ENCODE measurements around the gene H1-8.
A peak's percentile ranks its signal among the peaks of the same experiment; 100 is the strongest.
"Not testable (repeated sequence)": the region's sequence is repeated elsewhere in the genome, so short reads cannot be mapped to it uniquely, and the experiment has no call there.

H1-8 gene, protein sequence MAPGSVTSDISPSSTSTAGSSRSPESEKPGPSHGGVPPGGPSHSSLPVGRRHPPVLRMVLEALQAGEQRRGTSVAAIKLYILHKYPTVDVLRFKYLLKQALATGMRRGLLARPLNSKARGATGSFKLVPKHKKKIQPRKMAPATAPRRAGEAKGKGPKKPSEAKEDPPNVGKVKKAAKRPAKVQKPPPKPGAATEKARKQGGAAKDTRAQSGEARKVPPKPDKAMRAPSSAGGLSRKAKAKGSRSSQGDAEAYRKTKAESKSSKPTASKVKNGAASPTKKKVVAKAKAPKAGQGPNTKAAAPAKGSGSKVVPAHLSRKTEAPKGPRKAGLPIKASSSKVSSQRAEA

DNA sequence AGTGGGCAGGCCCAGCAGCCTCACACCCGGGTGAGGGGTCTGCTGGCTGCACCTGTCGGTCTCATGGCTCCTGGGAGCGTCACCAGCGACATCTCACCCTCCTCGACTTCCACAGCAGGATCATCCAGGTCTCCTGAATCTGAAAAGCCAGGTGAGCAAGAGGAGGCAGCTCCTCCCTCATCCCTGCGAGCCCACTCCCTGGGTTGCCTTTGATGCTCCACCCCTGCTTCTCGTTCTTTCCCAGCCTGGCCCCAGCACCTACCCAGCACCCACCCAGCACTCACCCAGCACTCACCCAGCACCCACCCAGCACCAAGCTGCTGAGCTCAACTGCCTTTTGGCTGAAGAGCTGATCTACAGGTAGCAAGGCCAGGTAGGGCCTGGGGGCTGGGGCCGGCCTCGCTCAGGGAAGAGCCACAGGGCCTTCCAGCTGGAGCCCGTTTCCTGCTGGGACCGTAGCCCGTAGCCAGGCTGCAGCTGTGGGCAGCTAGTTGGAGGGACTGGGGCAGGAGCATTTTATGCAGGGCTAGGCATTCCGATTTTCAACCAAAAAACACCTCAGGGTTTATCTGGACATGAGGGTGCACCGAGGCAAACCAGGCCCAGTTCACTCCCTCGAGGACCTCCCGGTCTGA, at the start of gene H1-8:
Gene H1-8 (plus strand): TSS at position 20 of the 635 bp plus-strand sequence. CDS start 44 bp downstream, at position 64.
- no peak for DNase-seq

DNA sequence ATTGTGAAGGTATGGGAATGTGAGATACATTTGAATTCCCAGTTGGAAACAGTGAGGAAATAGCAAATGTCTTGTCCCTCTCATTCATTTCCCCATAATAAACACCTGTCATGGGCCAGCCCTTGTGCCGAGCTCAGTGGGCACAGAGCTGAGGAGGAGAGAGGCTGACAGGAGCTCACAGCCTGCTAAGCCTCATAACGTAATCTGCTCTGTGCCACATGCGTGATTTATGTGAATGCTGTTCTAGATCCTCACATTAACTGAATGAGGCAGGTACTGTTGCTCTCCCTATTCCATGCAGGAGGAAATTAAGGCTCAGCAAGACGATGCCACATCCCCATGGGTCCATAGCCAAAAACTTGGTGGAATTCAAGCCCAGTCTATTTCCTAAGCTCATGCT, 49.8 kb upstream of the H1-8 start:
- no peak for DNase-seq

DNA sequence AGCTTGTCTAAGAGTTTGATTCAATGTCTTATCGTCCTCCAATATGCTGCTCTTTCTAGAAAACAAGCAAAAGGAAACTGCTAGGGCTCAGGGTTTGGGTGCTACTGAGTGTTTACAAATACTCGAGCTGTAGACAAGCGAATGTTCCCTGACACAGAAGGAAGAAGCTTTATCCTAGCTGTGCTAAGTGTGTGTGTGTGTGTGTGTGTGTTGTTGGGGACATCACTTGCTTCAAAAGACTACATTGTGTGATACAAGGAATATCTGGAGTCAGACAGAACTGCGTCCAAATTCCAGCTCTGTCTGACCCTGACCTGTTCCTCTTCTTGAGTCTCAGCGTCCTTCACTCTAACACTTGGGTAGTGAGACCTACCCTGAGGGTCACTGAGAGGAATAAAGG, 48.5 kb upstream of the H1-8 start:
- DNase-seq: not testable (repeated sequence)

DNA sequence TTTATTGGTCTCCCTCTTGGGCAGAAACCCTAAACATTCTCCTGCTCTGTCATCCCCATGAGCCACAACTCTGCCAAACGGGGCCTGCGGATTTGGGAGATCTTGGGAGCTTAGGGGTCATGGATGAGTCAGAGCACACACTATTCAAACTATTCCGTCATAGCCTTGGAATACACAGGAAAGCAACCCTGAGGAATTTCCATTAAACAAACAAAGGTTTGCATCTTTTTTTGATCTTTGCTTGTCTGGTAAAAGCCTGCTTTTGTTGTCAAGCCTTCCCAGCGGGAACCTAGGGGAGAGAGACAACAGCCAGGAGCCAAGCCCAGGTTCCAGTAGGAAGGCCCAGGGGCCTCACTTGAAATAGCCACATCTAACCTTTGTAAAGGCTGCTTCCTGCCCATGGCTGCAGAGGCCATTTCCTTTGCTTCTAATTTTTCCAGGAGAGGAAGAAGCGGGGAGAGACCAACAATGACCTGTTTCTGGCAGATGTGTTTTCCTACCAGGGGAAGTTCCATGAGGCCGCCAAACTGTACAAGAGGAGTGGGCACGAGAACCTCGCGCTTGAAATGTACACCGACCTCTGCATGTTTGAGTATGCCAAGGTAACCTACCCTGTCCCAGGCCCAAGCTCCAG, 47.9 kb upstream of the H1-8 start:
- not testable (repeated sequence) for DNase-seq

DNA sequence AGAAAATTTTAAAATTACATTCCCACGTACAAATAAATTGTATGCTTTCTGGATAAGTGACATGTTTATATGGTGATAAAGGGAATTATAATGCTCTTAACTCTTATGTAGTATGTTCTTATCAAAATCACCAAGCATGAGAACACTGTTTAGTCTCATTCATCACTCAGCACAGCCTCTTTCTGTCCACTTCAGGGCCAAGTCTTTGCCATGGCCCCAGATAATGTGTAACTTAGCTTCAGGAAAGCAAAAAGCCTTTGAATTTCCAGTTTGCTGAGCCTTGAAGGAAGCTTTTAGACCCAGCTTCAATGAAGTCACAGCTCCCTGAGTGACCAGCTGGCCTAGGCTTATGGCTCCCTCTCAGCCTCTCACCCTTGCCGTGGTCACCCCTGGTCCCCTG, 45.1 kb upstream of the H1-8 start:
- not testable (repeated sequence) for DNase-seq

DNA sequence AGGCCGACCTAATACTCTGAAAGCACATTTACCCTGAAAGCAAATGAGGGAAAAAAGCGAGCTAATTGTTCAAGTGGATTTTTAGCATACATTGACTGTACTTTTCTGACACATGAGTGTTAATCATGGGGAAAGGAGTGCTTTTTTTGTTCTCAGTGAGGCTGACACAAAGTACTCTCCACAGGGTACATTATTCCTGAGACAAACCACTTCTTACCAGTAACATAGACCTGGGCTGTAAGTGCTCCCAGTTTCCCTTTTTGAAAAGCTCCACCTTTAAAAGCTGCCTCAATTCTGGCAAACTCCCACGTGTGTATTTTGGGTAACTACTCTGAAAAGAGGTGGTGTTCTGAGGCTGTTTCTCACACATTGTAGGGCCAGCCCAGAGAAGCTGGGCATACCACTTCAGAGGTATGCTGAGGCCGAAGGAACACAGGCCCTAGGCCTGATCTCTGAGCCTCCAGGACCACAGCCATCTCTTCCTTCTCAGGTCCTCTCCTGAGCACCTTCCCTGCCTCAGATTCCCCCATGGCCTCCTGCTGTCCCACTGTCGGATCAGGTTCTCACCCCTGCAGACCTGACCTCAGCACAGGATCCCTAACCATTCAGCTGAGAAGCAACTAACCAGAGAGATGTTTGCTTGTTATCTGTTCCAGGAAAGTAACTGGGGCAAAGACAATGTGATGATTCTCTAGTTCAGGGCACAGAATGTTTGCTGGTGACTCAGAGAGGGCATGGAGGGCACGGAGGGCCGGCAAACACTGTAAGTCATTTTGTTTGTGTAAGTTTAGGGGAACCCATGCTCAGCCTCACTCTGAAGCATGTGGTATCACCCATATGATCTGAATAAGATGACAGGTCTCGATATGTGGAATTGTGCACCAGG, 44.1 kb upstream of the H1-8 start:
- not testable (repeated sequence) for DNase-seq

DNA sequence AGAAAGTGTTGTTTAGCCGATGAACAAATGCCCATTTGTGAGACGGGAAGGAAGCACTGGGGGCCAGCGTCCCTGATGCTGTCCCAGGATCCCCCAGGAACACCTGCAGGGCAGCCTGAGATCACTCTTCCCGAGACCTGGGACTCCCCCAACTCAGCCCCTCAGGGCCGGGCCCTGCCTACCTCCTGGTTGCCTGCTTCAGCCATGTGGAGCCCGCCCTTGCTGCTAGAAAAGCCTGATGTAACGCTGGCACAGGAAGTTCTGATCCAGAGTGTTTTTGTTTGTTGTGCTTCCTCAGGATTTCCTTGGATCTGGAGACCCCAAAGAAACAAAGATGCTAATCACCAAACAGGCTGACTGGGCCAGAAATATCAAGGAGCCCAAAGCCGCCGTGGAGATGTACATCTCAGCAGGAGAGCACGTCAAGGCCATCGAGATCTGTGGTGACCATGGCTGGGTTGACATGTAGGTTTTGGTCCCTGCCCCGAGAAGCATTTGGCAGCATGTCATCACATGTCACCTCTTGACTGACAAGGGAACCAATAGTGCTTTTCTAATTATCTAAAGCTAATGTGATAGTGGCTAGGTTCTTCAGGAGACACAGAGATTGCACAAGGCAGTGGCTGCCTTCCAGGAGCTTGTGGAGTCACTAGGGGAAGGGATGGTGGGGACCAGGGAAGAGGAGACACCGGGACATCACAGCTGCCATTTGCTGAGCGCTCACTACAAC, 43.2 kb upstream of the H1-8 start:
- DNase-seq: not testable (repeated sequence)

DNA sequence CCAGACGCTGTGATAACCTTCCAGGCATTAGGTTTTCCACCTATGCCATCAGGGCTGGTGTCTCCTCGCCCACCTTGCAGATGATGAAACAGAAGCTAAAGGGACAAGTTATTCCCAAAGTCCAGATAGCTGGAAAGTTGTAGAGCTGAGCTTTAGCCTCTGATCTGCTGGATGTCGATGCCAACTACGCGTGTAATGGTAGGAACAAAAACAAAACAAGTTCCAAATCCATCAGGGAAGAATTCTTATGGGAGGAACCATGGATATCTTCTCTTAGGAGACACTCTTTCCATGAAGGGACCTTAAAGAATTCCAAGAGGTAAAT, 42.7 kb upstream of the H1-8 start:
- DNase-seq: no peak

DNA sequence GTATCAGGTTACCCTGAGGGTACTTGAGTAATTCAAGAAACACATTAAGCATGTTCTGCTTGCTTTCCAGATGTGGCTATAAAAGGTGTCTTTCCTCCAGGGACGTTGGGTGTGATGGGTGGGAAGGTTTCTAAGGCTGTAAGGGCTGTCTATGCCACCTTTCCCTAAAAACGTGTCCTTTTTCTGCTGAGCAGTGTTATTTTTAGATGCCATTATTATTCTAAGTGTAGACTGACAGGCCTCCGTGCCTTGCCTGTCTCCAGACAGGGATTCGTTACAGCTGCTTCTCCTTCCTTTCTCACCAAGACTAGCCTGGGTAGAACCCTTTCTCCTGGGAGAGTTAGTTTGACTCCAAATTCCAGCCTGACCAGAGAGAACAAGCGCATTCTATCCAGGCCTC, 41.3 kb upstream of the H1-8 start:
- no peak for DNase-seq

DNA sequence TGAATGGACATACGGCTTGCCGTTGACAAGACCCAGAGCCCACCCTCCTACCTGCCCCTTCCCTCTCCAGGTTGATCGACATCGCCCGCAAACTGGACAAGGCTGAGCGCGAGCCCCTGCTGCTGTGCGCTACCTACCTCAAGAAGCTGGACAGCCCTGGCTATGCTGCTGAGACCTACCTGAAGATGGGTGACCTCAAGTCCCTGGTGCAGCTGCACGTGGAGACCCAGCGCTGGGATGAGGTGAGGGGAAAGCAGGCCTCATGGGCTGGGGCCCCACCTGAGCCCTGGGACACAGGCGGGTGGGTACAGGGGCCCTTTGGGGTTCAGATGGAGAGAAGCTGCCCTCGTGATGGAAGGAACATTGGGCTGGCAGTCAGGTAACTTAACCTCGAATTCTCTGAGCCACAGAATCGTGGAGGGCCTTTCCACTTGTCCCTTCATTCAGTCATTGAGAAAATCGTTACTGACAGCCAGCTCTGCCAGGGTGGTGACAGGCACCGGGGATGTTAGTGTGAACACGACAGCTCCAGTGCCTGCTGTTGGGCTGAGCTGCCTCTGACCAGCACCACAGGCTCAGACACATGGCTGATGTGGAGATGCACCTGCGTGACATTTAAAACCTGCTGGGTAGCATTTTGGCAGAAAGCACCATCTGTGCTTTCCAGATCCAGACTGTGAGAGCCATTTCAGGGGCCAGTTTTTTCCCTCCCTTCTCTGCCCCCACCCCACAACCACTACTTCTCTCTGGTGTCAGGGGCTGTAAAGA, 40.1 kb upstream of the H1-8 start:
- peak; percentile 16 for DNase-seq

DNA sequence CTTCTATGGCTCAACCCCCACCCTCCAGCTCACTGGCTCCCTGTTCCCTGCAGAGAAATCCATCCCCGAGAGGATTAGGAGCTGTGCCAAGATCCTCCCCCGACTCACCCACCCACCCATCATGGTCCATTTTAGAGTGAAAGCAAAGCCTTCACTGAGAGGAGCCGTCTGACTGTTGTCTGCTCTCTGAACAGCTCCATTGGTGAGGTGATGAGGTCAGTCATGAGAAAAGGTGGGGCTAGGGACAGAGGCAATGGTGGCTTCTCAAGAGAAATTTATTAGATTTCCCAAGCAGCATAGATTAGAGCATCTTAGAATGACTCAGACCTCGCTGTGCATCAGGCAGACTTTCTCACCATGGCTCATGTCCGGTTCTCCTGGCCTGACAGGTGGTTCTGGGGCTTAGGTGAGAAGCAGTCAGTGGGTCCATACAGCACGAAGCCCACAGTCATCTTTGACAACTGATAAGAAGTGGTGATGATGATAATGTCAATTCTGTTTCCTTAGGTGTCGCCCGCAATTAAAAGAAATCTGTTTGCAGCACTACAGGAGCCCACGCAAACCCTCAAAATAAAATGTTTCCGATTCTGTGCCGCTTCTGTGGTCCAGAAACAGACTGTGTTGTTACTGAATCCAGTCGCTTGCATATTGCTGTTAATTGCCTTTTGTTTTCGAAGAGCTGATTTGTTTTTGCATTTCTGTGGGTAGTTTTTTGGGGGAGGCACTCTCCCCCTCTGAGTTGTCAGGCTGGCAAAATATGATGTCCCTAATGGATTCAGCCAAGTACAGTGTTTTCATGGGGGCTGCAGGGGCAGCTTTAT, 39.3 kb upstream of the H1-8 start:
- DNase-seq: no peak

DNA sequence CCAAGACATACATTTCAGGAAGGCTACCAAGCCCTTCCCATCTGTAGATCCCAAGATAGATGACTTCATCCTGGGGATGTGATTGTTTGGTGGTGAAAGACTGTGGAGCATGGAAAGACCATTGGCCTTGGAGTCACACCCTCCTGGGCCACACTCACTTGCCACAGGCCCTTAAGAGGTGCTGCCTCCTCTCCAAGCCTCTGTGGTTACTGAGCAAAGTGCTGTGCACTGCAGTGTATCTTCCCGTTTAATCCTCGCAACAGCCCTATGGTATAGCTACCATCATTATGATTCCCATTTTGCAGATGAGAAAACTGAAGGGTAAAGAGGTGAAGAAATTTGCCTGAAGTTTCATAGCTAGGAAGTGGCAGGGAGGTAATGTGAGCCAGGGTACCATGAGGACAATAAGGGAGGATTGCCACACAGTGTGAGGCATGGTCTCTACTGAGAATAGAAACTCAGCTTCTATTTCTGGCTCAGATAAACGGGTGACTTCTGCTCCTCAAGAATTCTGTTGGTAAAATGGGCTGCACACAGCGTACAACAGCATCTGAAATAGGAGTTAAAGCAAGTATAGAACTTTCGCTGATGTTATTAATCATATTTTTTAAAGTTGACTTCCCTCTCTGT, 38.4 kb upstream of the H1-8 start:
- DNase-seq: no peak

DNA sequence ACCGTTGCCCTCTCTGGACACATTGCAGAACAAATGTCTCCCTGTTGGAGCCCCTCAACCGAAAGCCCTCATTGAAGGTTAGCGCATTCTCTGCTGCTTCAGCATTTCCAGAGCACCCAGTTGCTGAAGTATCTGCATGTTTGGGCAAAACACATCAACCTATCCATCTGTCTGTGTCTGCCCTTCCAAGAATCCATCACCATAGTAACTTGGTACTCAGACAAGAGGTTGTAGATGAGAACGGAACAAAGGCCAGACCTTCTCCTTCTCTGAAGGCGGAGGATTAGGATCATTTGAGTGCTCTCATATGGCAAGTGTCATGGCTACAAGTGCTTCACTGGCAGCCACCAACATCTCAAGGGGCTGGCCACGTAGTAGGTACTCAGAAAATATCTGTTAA, 37.6 kb upstream of the H1-8 start:
- peak; percentile 21 for DNase-seq

DNA sequence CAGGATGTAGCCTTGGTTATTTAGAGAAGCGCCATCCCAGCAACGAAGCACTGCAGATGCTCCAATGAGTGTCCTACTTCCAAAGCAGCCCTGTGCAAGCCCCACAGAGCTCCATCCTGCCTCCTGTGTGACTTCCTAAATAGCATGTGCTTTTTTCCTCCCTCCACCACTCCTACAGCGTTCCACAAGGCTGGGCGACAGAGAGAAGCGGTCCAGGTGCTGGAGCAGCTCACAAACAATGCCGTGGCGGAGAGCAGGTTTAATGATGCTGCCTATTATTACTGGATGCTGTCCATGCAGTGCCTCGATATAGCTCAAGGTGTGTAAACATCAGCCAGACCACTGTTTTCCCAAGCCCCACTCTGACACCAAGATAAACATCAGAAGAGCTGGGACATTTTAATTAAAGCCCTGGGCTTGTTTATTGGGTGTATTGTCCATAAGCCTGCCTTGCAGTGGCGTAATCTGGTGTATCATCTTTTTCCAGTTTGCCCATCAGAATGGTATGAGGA, 36.7 kb upstream of the H1-8 start:
- peak; percentile 69 for DNase-seq

DNA sequence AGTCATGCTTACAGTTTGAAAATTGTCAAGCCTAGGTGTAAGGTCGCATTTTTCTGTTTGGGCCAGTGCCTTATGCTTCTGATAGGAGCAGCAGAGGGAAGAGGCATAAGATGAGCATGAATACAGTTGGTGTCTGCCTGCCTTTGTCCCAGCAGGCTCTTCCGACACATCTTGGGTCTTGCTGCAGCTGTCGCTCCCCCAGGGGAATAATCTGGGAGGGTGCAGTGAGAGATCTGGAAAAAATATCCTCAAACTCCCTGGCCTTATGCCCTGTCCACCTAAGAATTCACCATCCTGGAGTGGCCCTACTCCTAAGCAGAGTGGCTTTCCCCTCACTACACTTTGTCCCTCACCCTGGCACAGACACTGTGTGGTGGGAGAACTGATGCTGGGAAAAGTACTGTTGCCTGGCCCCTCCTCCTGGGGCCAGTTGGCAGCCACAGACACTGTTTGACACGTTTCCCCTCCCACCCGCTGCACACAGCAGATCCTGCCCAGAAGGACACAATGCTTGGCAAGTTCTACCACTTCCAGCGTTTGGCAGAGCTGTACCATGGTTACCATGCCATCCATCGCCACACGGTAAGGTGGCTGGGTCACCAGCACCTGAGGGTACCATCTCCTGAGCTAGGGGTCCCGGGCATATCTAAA, 35.7 kb upstream of the H1-8 start:
- DNase-seq: no peak

DNA sequence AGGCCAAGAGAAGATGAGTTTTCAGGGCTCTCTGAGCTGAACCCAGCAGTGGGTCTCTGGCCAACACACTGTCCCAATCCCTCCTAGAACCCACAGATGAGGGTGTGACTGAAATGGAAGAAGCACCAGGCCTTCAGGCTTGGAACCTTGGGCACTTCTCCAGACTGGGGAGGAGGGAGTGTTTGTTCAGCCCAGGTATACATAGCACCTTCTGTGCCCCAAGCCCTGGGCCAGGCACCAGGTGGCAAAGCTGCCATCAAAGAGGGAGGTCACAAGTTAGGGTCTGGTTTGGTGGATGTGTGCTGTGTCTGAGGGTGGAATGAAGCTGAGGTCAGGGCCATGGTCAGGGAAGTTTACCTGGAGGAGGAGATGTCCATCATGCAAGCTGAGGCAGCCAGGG, 30.4 kb upstream of the H1-8 start:
- no peak for DNase-seq

DNA sequence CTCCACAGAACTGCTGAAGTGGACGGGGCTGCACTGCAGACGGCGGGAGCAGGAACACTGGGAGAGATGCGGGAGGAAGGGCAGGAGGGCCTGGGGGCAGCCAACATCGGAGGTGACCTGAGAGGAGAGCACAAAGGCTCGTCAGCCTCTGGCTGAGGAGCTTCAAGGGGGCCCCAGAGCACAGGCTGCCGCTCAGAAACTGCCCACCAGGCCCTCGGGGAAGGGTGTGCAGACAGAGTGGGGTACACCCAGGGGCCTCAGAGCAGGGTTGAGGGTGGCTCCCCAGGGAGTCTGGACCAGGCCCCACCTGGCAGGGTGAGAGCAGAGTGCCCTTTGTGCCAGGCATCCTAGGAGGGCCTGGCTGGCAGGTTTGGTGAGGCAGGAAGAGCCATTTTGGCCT, 29.3 kb upstream of the H1-8 start:
- DNase-seq: no peak

DNA sequence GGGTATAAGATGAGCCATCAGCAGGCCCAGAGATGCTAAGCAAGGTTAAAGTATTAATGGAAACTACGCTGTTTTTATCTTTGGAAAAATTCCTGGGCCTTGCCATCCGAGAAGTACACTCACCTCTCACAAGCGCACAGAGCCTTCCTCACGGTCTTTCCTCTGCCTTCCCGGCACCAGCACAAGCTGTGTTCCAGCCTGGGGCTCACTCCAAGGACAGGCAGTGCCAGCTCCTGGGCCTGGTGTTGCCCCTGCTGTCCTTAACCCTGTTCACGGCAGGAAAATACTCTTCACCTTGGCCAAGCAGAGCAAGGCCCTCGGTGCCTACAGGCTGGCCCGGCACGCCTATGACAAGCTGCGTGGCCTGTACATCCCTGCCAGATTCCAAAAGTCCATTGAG, 28.9 kb upstream of the H1-8 start:
- DNase-seq: no peak

DNA sequence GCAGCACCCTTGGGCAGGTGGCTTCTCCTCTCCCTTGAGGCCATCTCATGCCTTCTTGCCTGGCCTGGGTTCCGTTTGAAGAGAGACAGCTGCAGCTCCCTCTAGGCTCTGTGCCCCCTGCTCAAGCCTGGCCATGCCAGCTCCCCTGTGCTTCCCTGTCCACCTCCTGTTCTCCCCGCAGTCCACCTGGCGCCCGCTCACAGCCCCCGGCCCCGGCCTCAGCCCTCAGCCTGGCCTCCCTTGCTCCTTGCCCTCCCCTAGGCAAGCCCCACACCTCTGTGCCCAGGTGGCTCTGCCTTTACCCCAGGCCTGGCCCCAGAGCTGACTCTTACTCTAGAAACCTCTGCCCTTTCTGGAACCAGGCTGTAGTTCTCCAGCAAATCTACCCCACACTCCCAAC, 28.4 kb upstream of the H1-8 start:
- DNase-seq: no peak

Data from DMS53 (cell line).